ENCODE results near the gene MCMBP.
A peak's percentile ranks its signal among the peaks of the same experiment; 100 is the strongest.
"Not testable (repeated sequence)": the region's sequence is repeated elsewhere in the genome, so short reads cannot be mapped to it uniquely, and the experiment has no call there.

The MCMBP gene

GRCh38 chr10:119827430-119827829, 45.2 kb downstream of the MCMBP start:
- no peak for DNase-seq

GRCh38 chr10:119826771-119827170, 45.9 kb downstream of the MCMBP start:
- no peak for DNase-seq

- no peak for DNase-seq
These were observed 48.3 kb downstream of the MCMBP start for GRCh38 chr10:119824299-119824698.

- DNase-seq = no peak
These were observed 51.5 kb downstream of the MCMBP start for GRCh38 chr10:119821182-119821581.

DNA sequence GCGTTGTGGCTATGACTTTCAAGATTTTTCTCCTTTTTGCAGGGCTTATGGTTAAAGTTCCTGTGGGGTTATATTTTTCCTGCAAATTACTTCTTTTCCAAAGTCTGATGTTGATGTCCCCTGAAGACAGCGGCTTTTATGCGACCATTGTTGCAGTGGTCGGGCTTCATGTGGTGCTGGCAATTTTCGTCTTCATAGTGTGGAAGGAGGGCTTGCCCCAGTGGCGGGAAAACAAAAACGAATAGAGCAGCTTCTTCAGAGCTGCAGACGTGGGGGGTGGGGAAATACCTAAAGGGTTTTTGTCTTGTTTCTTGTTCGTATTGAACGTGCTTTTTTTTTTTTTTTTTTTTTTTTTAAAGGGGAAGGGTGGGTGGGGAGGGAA, 53.8 kb downstream of the MCMBP start:
- no peak for DNase-seq

- DNase-seq = peak; percentile 29
These were observed 54.4 kb downstream of the MCMBP start for GRCh38 chr10:119817991-119818888.

DNA sequence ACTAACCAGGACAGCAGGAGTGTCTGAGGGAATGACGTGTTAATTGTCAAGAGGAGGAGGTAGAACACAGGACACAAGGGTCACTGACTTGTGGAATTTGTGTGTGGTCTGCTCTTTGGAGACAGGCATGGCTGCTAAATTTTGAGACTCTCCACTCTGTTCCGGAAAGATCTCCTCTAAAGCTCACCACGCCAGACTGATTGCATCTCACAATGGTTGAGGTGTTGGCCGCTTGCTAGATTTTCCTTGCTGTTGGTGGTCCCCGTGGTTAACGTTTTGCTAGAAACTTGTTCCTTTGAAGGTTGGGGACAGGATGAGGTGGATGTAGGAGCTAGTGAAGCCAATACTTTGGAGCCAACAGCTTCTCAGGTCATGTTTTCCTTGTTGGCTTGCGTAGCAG, 57.0 kb downstream of the MCMBP start:
- no peak for DNase-seq

DNA sequence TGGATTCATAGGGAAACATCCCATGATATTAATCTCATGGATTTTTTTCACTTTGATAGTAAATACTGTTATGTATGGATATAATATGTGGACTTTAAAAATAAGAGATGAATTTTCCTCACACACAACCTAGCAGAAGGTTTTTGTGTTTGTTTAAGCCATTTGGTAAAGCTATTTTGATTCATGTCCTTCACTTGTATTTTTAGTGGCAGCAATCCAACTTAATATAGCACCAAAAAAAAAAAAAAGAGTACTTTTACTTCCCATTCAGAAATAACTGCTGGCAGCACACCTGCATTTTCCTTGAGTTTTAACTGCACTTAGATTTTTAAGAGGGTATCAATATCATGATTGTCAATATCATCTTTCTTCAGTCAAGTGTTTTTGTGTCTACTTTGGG, 60.0 kb downstream of the MCMBP start:
- DNase-seq = no peak

GRCh38 chr10:119811122-119811521, 61.5 kb downstream of the MCMBP start:
- DNase-seq = no peak

GRCh38 chr10:119807960-119808697, 64.5 kb downstream of the MCMBP start:
- DNase-seq = no peak

DNA sequence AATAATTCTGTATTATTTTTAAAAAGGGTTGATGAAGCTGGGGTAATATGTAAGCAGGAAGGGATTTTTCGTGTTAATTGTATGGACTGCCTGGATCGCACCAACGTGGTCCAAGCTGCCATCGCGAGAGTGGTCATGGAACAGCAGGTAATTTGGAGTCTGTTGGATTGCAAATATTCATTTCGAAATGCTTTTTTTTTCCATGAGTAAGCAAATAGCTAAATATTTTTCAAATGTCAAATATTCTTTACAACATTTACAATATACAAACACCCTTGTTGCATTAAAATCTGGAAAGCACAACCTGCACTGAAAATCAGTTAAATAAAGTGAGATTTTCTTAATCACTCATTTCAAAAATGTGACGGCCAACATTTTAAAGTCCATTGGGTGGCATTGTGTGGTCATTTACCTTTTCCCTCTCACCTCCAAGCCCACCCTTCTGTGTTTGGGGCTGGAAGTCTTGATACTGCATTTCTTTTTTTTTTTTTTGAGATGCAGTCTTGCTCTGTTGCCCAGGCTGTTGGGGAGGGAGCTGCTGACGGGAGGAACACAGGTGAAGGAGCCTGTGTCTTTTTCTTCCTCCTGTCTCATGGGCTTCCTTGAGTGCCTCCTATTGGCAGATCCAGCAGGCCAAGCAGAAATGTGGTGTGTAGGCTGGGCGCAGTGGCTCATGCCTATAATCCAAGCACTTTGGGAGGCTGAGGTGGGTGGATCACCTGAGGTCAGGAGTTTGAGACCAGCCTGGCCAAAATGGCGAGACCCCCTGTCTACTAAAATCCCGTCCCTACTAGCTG, 66.1 kb downstream of the MCMBP start:
- DNase-seq = no peak

- DNase-seq = no peak
These were observed 66.9 kb downstream of the MCMBP start for GRCh38 chr10:119805702-119806230.

GRCh38 chr10:119803264-119803663, 69.4 kb downstream of the MCMBP start:
- DNase-seq = no peak

GRCh38 chr10:119801998-119802538, 70.6 kb downstream of the MCMBP start:
- no peak for DNase-seq

GRCh38 chr10:119801176-119801575, 71.5 kb downstream of the MCMBP start:
- no peak for DNase-seq

DNA sequence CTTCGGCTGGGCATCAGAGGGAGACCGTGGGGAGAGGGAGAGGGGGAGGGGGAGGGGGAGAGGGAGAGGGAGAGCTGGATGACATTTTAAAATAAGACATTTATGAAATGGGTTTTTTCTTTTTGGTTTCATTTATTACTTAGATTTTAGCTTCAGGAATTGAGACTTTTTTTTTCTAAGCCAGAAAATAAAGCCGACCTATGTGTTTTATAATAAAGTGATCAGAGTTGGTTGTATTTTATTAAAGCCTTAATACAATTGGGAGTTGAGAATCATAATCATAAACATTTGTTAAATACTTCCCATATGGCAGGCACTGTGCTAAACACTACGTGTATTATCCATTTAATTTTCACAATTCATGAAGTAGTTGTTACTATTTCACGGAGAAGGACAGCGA, 76.6 kb downstream of the MCMBP start:
- DNase-seq = no peak

GRCh38 chr10:119795101-119795500, 77.5 kb downstream of the MCMBP start:
- DNase-seq = not testable (repeated sequence)

- no peak for DNase-seq
These were observed 86.4 kb downstream of the MCMBP start for GRCh38 chr10:119786117-119786769.

- DNase-seq = no peak
These were observed 88.1 kb downstream of the MCMBP start for GRCh38 chr10:119784340-119785067.

GRCh38 chr10:119783665-119784027, 89.0 kb downstream of the MCMBP start:
- no peak for DNase-seq

- no peak for DNase-seq
These were observed 89.5 kb downstream of the MCMBP start for GRCh38 chr10:119782981-119783664.
